Esophagus squamous epithelium (tissue), 5 donors: ENCODE results near the gene KLF7. TPM values are rescaled to one million over a fixed set of nuclear protein-coding genes. Genes with fewer than 3 reads are reported as not detected.
A peak's percentile ranks its signal among the peaks of the same experiment; 100 is the strongest.

Experiments used
- DNase-seq: peaks from one replicate; lab custom pipeline; 2025; lab: John Stamatoyannopoulos, UW
- H3K27ac ChIP-seq, 4 donors: fragments of 200-600 bp; sonication (generic); one replicate each; pipeline ENCODE4 v1.5.1; 2016 to 2019; ENCODE audit warnings: mild to moderate bottlenecking in 1 of 4
- H3K27me3 ChIP-seq, 4 donors: fragments of 200-600 bp; sonication (generic); 1 replicate in 3 of 4; 2 replicates in 1 of 4; pipeline versions ENCODE4 v1.5.1 to v1.6.0; 2017 to 2021; ENCODE audit warnings: antibody characterized with exemption in 1 of 4
- H3K36me3 ChIP-seq, 3 donors: fragments of 200-600 bp; sonication (generic); one replicate each; pipeline ENCODE4 v1.5.1; 2016 to 2019
- H3K4me1 ChIP-seq, 3 donors: fragments of 200-600 bp; sonication (generic); one replicate each; pipeline ENCODE4 v1.5.1; 2017 to 2019
- H3K4me3 ChIP-seq, 4 donors: fragments of 200-600 bp; sonication (generic); 1 replicate in 3 of 4; 2 replicates in 1 of 4; pipeline ENCODE4 v1.5.1; 2016 to 2019; ENCODE audit warnings: mild to moderate bottlenecking in 2 of 4, moderate library complexity in 1 of 4
- H3K9me3 ChIP-seq, 3 donors: fragments of 200-600 bp; sonication (generic); one replicate each; pipeline ENCODE4 v1.5.1; 2016 to 2019
- CTCF ChIP-seq, 6 experiments: fragments of 450-650 bp in 4 of 6; fragments of 200-600 bp in 2 of 6; sonication (generic) in 2 of 6; IDR thresholded peaks; one replicate each; pipeline ENCODE4 v1.5.1; 2016 to 2019; ENCODE audit warnings: antibody characterized with exemption in 6 of 6, mild to moderate bottlenecking in 4 of 6, moderate library complexity in 4 of 6
- POLR2A ChIP-seq, 4 donors: fragments of 450-650 bp; IDR thresholded peaks; one replicate each; pipeline ENCODE4 v1.6.1; 2017; ENCODE audit warnings: antibody characterized with exemption in 4 of 4, mild to moderate bottlenecking in 4 of 4, moderate library complexity in 3 of 4
- WGBS, 2 donors: methylation state at CpG; one replicate each; pipeline ENCODE4 v1.1.5; 2018; 5-methylcytosine and 5-hydroxymethylcytosine counted together
- intact Hi-C: fragments of 100-400 bp; cut with DNase I; formaldehyde crosslinking; loops from one replicate; pipeline ENCODE4 v1.15.0; 2022
- total RNA-seq, 4 donors: library from RNA; depleted of rRNA; stranded (reverse); fragments of >200 nt; gene quantifications; one replicate each; pipeline ENCODE4 v1.1.0, GENCODE V29; 2016
- donor health status: DM: yes; HTN: yes; CAD: no.

KLF7 gene
- total RNA-seq, 4 donors from 2014 or later, result 6.5 to 24.8 (median 15.2) TPM

GRCh38 chr2:207161247-207162123, 4.3 kb downstream of the KLF7 start:
- Histone ChIP-seq H3K4me1 (peaks cover 2 to 75% (median 35%) of the 10 kb centered on the region in 3 donors), H3K36me3 (no peaks in the 10 kb centered on the region), H3K27me3 (no peaks in the 10 kb centered on the region), H3K9me3 (no peaks in the 10 kb centered on the region), H3K4me3 (peak overlapping the region in 2 of 4 donors; percentile 76), H3K27ac (peak overlapping the region; percentile 32 to 100 (median 96))
- TF ChIP-seq CTCF (IDR thresholded peaks at IDR 0.05) (no peak), POLR2A (IDR thresholded peaks at IDR 0.05) (no peak)
- intact Hi-C loops, result loop anchor here (10.0 kb wide), 1 partner anchor 303 kb away; no protein-coding TSS in a partner anchor
- WGBS, 2 donors, result 49 to 59% methylated on average over 7 of the region's 7 CpGs
- DNase-seq, result no peak

- Histone ChIP-seq H3K9me3 (no peaks in the 10 kb centered on the region), H3K36me3 (no peaks in the 10 kb centered on the region), H3K4me3 (no peak overlapping the region), H3K27me3 (no peaks in the 10 kb centered on the region), H3K4me1 (peaks cover 7 to 89% (median 49%) of the 10 kb centered on the region in 3 donors), H3K27ac (peak overlapping the region in 3 of 4 donors; percentile 93 to 100 (median 99))
- TF ChIP-seq CTCF (IDR thresholded peaks at IDR 0.05) (no peak), POLR2A (IDR thresholded peaks at IDR 0.05) (no peak)
- no peak for DNase-seq
- intact Hi-C loops, result loop anchor here (10.0 kb wide), 1 partner anchor 305 kb away; no protein-coding TSS in a partner anchor
- 60 to 74% methylated on average over 7 of the region's 7 CpGs for whole genome bisulfite sequencing, 2 donors
These were observed 5.6 kb downstream of the KLF7 start for GRCh38 chr2:207160115-207160514.

- no peak for DNase-seq
- intact Hi-C loops, result loop anchor here (10.0 kb wide), 1 partner anchor 466 kb away; the partner anchor contains the start of gene METTL21A
- Histone ChIP-seq H3K36me3 (no peaks in the 10 kb centered on the region), H3K27ac (no peak overlapping the region), H3K9me3 (no peaks in the 10 kb centered on the region), H3K27me3 (no peaks in the 10 kb centered on the region), H3K4me1 (peaks cover 7 to 94% (median 53%) of the 10 kb centered on the region in 3 donors), H3K4me3 (no peak overlapping the region)
- WGBS, 2 donors, result 76 to 94% methylated on average over 4 of the region's 4 CpGs
- TF ChIP-seq POLR2A (IDR thresholded peaks at IDR 0.05) (no peak), CTCF (IDR thresholded peaks at IDR 0.05) (no peak)
These were observed 6.7 kb downstream of the KLF7 start for GRCh38 chr2:207159002-207159401.

- Histone ChIP-seq H3K27ac (peak overlapping the region in 3 of 4 donors; percentile 1 to 44 (median 23)), H3K36me3 (no peaks in the 10 kb centered on the region), H3K4me3 (no peak overlapping the region), H3K27me3 (no peaks in the 10 kb centered on the region), H3K4me1 (peaks cover 18 to 96% (median 56%) of the 10 kb centered on the region in 3 donors), H3K9me3 (no peaks in the 10 kb centered on the region)
- TF ChIP-seq POLR2A (IDR thresholded peaks at IDR 0.05) (no peak), CTCF (IDR thresholded peaks at IDR 0.05) (no peak)
- no peak for DNase-seq
- intact Hi-C loops, result loop anchor here (10.0 kb wide), 1 partner anchor 467 kb away; the partner anchor contains the start of gene METTL21A
- 88 to 90% methylated on average over 3 of the region's 3 CpGs for WGBS, 2 donors
These were observed 8.0 kb downstream of the KLF7 start for GRCh38 chr2:207157731-207158130.

- H3K4me3 ChIP-seq, result no peak overlapping the region
- peaks cover 20 to 94% (median 52%) of the 10 kb centered on the region in 3 donors for H3K4me1 ChIP-seq
- H3K27me3 ChIP-seq, result no peaks in the 10 kb centered on the region
- H3K9me3 ChIP-seq, result no peaks in the 10 kb centered on the region
- no peak for TF ChIP-seq CTCF (IDR thresholded peaks at IDR 0.05)
- TF ChIP-seq POLR2A (IDR thresholded peaks at IDR 0.05), result no peak
- no peak for DNase-seq
- H3K27ac ChIP-seq, result peak overlapping the region in 3 of 4 donors; percentile 1 to 44 (median 16)
- intact Hi-C loops, result loop anchor here (10.0 kb wide), 1 partner anchor 468 kb away; the partner anchor contains the start of gene METTL21A
- no peaks in the 10 kb centered on the region for H3K36me3 ChIP-seq
- 57 to 81% methylated on average over 1 of the region's 1 CpG for WGBS, 2 donors
These were observed 8.6 kb downstream of the KLF7 start for GRCh38 chr2:207157162-207157481.
